HG03469 (cell line): Measurements from ENCODE around the gene ARHGAP26.

Experiments
- ATAC-seq: cut with Tn5 transposase; IDR thresholded peaks from one replicate; pipeline ENCODE4 v1.9.1; 2021; ENCODE audit warnings: mild to moderate bottlenecking, moderate library complexity, moderate number of reproducible peaks; ENCODE audit not compliant: unreplicated experiment

The ARHGAP26 gene

DNA sequence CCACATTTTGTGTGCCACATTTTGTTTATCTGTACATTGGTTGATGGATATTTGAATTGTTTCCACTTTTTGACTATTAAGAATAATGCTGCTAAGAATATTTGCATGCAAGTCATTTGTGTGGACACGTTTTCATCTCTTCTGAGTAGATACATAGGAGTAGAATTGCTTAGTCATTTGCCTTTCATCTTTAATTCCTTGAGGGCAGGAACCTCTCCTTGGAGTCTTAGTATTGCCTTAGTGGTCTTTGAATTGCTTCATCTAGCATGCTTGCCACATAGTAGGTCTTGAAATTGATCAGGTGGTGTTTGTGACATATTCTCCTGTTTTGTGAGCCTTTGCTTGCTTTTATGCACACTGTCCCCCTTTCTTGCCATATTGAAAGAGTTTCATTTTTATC, 504.8 kb downstream of the ARHGAP26 start:
- ATAC-seq = no peak

DNA sequence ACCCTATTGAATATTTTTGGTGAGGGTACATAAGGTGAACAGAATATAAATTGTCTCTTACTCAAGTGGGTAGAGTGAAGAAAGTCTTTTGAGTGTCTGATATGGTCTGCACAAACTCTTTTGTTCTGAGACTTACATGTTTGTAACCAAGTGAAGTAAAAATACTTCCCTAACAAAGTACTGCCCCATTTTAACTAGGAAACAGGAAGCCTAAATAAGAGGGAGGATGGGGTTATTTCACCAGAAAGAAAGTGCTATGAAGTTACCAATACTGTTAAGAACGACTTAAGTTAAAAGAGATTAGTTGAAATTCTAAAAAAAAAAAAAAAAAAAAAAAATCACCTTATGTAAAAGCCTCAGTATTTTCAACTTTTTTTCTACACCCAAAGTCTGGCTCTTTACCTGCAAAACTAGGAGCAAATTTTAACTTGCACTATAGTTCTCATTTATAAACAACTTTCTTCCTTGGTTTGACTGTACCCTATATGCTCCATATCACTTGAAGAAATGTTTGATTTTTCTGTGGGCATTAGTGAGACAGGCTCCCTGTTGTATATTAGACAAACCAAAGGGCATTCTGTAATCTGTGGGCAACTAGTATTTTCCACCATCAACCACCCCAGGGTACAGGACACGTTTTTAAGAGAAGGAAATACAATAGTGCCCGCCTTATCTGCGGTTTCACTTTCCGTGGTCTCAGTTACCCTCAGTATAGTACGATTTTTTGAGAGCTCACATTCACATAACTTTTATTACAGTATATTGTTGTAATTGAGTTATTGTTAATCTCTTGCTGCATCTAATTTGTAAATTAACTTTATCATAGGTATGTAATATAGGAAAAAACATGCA, 505.6 kb downstream of the ARHGAP26 start:
- ATAC-seq = no peak

DNA sequence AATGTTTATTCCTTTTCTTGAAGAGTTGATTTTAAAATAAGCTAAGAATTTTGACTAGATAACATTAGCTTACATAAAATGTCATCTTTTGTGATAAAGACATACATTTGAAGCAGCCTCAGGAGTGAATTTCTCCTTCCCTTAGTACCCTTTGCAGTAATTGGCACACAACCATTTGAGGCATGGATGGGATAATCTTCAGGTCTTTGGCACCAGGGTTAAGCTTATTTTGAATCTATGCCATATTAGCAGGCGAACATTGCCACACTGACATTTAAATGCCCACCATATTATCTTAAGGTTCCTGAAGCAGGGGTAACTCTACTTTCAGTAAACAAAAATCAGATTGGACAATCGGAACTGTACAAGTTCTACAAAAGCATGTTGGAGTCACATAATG, 507.4 kb downstream of the ARHGAP26 start:
- ATAC-seq = no peak
